ENCODE results near the gene ACTRT2.

GRCh38 chr1:3011127-3011526, 10.1 kb upstream of the ACTRT2 start:
- TF ChIP-seq SUZ12 (IDR thresholded peaks at IDR 0.05; ENCODE audit: extremely low read depth, insufficient read depth, insufficient read length) = no peak
- no peak for TF ChIP-seq YY1 (IDR thresholded peaks at IDR 0.05; ENCODE audit: insufficient read depth, insufficient read length)
- no peak for TF ChIP-seq ZNF274 (IDR thresholded peaks at IDR 0.05; ENCODE audit: low read depth, low read length)

All from NT2/D1 (cell line).